Lower leg skin (tissue), 4 donors: ENCODE measurements around the gene CYB561D2. TPM values are rescaled to one million over a fixed set of nuclear protein-coding genes. Genes with fewer than 3 reads are reported as not detected.

ENCODE experiments used
- DNase-seq, 2 donors: peaks; one replicate each; pipeline ENCODE4 v3.0.0-alpha.2; 2019; ENCODE audit warnings: low spot score in 2 of 2
- H3K4me3 ChIP-seq: fragments of 200-600 bp; sonication (generic); 2 replicates; pipeline ENCODE4 v1.5.1; 2017; ENCODE audit warnings: mild to moderate bottlenecking, low read depth; ENCODE audit not compliant: poor library complexity, severe bottlenecking
- POLR2A ChIP-seq, 2 donors: fragments of 450-650 bp; IDR thresholded peaks; one replicate each; pipeline ENCODE4 v1.6.1; 2016 to 2017; ENCODE audit warnings: antibody characterized with exemption in 2 of 2, mild to moderate bottlenecking in 1 of 2, moderate library complexity in 1 of 2
- WGBS, 2 donors: methylation state at CpG; one replicate each; pipeline ENCODE4 v1.1.5; 2018; 5-methylcytosine and 5-hydroxymethylcytosine counted together
- intact Hi-C: fragments of 100-400 bp; cut with DNase I; formaldehyde crosslinking; loops from one replicate; pipeline ENCODE4 v1.15.0; 2023; ENCODE audit warnings: low total_unique reads
- total RNA-seq, 4 donors: library from RNA; depleted of rRNA; stranded (reverse); fragments of >200 nt; gene quantifications; one replicate each; pipeline ENCODE4 v1.1.0, GENCODE V29; 2016
- TF ChIP-seq, protein P1 (sequence below), 3 donors: fragments of 450-650 bp; IDR thresholded peaks; one replicate each; pipeline ENCODE4 v1.5.1; 2016; ENCODE audit warnings: antibody characterized with exemption in 3 of 3, mild to moderate bottlenecking in 3 of 3, moderate library complexity in 2 of 3

Gene CYB561D2
- total RNA-seq, 4 donors from 2014 or later = 6.0 to 19.7 (median 11.6) TPM

DNA sequence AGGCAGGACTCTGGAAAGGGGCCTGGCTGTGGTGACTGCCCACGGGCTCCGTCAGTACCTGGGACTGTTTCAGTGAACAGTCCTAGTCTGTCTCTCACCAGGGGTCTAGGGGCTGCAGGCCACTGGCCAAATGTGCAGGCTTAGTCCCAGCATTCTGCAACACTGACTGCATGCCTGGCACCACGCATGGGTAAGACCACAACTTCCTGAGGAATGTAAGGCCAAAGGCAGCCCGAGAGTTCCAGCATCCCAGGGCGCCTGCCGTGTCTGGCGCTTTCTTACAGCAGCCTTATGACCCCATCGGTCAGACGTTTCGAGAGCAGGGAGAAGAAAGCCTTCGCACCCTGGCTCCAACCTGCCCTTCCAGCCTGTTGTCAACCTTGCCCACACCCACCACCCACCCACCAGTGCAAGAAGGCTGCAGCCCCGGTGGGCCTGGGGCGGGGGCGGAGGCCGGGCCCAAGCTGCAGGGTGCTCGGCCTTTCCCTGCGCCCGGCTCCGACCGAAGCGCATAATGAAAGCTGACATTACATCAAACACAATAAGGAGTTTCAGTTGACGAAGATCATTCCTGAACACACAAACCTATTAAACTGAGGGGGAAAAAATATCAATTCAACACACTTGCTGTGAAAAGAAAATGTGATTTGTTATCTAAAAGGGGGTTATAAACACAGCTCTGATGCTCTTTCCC lies 38.2 kb downstream of the CYB561D2 start:
- TF ChIP-seq, protein P1, sequence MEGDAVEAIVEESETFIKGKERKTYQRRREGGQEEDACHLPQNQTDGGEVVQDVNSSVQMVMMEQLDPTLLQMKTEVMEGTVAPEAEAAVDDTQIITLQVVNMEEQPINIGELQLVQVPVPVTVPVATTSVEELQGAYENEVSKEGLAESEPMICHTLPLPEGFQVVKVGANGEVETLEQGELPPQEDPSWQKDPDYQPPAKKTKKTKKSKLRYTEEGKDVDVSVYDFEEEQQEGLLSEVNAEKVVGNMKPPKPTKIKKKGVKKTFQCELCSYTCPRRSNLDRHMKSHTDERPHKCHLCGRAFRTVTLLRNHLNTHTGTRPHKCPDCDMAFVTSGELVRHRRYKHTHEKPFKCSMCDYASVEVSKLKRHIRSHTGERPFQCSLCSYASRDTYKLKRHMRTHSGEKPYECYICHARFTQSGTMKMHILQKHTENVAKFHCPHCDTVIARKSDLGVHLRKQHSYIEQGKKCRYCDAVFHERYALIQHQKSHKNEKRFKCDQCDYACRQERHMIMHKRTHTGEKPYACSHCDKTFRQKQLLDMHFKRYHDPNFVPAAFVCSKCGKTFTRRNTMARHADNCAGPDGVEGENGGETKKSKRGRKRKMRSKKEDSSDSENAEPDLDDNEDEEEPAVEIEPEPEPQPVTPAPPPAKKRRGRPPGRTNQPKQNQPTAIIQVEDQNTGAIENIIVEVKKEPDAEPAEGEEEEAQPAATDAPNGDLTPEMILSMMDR (IDR thresholded peaks at IDR 0.05) = no peak
- TF ChIP-seq POLR2A (IDR thresholded peaks at IDR 0.05) = no peak
- intact Hi-C loops = no loop called here
- H3K4me3 ChIP-seq = no peak overlapping the region
- DNase-seq = no peak
- 82 to 90% methylated on average over 21 to 22 of the region's 22 CpGs for WGBS, 2 donors

GRCh38 chr3:50389414-50389767 lies 38.7 kb downstream of the CYB561D2 start:
- DNase-seq = no peak
- TF ChIP-seq, protein P1 (IDR thresholded peaks at IDR 0.05) = no peak
- TF ChIP-seq POLR2A (IDR thresholded peaks at IDR 0.05) = no peak
- 88 to 95% methylated on average over 6 of the region's 6 CpGs for WGBS, 2 donors
- intact Hi-C loops = no loop called here
- H3K4me3 ChIP-seq = no peak overlapping the region

- peak in 1 of 2 donors; percentile 88 for DNase-seq
- intact Hi-C loops = no loop called here
- 50 to 55% methylated on average over 12 of the region's 12 CpGs for WGBS, 2 donors
- TF ChIP-seq, protein P1 (IDR thresholded peaks at IDR 0.05) = no peak
- TF ChIP-seq POLR2A (IDR thresholded peaks at IDR 0.05) = no peak
- H3K4me3 ChIP-seq = no peak overlapping the region
Measured at GRCh38 chr3:50390508-50391224, 40.0 kb downstream of the CYB561D2 start.

DNA sequence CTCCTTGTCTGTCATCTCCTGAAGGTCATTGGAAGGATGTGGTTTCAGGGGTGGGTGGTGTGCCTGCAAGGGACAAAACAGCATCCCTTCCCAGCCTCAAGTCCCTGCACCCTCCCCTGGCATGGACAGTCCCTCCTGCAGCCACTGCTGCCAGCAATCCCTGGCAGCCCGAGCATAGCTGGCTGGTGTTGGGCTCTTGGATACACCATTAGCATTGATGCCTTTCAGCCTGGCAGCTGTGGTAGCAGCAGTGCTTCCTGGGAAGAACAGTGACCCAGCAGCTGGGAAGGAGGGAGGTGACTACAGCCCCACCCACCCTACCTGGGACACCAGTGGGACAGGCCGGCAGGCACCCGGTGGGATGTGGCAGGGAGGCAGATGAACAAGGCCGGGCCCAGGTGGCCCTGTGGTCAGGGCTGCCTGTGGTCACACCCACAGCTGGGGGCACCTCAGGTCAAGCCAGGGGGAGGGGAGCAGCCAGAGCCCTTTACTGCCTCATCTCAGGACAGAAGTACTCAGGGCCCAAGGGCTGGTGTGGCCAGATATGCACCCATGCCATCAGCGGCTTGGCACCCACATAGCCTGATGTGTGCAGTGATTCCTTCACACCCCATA lies 41.5 kb downstream of the CYB561D2 start:
- no peak for TF ChIP-seq POLR2A (IDR thresholded peaks at IDR 0.05)
- WGBS, 2 donors = 58 to 59% methylated on average over 4 to 5 of the region's 5 CpGs
- H3K4me3 ChIP-seq = no peak overlapping the region
- intact Hi-C loops = no loop called here
- DNase-seq = no peak

- 53 to 70% methylated on average over 5 of the region's 5 CpGs for WGBS, 2 donors
- intact Hi-C loops = no loop called here
Measured at GRCh38 chr3:50393061-50393460, 42.4 kb downstream of the CYB561D2 start.

More at GRCh38 chr3:50393061-50393460, 42.4 kb downstream of the CYB561D2 start:
- TF ChIP-seq, protein P1 (IDR thresholded peaks at IDR 0.05) = no peak
- no peak for TF ChIP-seq POLR2A (IDR thresholded peaks at IDR 0.05)
- DNase-seq = no peak
- H3K4me3 ChIP-seq = no peak overlapping the region
